Measurements from ENCODE around the gene CD300A. TPM values are rescaled to one million over a fixed set of nuclear protein-coding genes. Genes with fewer than 3 reads are reported as not detected.

CD300A gene
- total RNA-seq, 1 donor from 2014 or later, result 19.0 TPM

DNA sequence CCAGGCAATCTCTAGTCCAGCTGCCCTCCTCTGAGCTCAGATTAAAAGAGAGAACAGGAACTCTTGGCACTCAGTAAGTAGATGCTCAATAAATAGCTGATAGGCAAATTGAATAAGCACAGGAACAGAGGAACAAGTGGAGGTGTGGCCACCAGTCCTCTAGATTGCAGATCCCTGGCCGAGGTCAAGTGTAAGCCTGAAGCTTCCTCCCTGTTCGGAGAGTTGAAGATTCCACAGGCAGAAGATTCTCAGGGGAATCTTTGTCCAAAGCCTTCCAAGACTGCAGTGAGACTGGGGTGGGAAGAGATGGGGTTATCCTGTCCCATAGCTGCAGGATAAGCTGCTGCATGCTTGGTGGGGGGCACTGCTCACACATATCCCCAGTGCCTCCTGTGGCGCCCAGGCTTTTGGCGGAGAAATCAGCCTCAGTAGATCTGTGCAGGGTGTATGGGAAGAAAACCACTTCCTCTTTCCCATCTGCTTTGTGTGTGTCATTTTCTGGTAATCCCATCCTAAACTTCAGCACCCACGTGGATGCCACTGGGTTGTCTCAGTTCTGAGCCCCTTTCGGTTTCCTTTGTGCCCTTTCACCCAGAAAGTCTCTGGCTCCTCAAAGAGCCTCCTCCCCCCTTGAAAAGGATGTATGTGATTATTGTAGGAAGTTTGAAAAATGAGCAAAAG lies 12.1 kb downstream of the CD300A start:
- no peak for DNase-seq (ENCODE audit: low spot score)

DNA sequence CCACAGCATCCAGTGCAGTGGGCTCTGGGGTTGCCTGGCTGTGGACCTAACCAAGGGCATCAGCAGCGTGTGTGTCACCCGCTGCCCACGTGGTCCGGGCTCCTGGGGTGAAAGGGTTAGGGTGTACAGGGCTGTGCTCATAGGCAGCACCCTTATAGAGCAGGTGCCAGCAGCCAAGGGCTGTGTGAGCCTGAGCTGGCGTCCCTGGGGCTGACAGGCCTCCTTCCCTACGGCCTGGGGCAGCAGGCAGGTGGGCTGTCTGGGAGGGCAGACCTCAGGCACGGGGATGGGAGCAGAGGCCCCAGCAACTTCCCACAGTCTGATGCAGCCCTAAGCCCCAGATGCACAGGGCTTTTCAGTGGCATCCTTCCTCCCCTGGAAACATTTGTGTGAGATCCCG lies 13.9 kb downstream of the CD300A start:
- no peak for DNase-seq (ENCODE audit: low spot score)

DNA sequence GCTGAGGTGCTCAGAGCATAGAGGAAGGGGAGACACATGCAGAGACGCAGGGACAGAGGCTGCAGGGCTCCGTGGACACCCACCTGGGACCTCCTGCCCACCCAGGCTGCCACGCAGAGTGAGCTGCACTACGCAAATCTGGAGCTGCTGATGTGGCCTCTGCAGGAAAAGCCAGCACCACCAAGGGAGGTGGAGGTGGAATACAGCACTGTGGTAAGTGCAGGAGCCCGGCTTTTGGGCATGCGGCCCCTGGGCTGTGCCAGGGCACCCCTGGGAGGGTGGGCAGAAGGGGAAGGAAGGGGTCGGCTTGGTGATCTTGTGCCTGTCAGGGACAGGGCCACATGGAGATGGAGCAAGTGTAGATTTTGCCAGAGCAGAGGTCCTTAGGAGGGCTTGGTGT lies 15.2 kb downstream of the CD300A start:
- DNase-seq (ENCODE audit: low spot score), result no peak

- DNase-seq (ENCODE audit: low spot score), result peak; percentile 73
Measured at GRCh38 chr17:74484066-74484465, 17.6 kb downstream of the CD300A start.

DNA sequence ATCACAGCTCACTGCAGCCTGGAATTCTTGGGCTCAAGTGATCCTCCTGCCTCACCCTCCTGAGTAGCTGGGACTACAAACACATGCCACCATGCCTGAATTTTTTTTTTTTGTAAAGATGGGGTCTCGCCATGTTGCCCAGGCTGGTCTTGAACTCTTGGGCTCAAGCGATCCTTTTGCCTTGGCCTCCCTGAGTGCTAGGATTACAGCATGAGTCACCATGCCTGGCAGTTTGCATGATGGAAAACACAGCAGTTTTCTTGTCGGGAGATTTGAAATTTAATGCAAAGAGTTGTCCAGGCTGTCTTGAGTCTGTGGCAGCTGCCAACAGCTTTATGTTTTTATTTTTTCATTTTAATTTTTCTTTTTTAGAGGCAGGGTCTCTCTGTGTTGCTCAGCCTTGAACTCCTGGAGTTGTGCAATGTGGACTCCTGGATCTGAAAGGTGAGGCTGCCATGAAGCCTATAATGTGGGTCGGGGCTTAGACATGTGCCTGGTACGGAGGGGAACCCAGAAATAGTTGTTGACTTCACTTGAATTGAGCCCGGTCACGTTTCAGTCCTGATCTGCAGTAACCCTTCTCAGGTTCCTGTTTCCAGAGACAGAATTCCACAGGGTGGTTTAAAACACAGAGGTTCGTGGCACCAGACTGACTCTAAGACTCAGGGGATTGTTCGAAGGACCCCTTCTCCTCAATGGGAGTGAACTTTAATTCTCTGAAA lies 18.7 kb downstream of the CD300A start:
- DNase-seq (ENCODE audit: low spot score), result peak; percentile 22

- peak; percentile 67 for DNase-seq (ENCODE audit: low spot score)
Measured at GRCh38 chr17:74485841-74486240, 19.4 kb downstream of the CD300A start.

GRCh38 chr17:74488276-74488675 lies 21.8 kb downstream of the CD300A start:
- DNase-seq (ENCODE audit: low spot score), result peak; percentile 37

DNA sequence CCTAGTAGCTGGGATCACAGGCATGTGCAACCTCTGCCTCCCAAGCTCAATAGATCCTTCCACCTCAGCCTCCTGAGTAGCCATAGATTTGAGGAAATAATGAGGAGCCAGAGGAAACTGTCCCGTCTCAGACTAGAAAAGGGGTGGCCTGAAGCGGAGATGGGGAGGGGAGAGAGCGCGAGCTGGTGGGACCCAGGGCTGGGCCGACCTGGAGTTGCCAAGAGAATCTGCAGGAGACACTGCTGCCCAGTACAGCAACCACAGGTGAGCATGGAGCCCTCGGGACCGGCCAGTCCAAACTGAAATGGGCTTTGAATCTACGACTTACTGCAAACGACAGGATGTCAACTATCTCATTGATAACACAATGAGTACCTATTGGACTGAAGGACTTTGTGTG lies 24.3 kb downstream of the CD300A start:
- peak; percentile 69 for DNase-seq (ENCODE audit: low spot score)

DNA sequence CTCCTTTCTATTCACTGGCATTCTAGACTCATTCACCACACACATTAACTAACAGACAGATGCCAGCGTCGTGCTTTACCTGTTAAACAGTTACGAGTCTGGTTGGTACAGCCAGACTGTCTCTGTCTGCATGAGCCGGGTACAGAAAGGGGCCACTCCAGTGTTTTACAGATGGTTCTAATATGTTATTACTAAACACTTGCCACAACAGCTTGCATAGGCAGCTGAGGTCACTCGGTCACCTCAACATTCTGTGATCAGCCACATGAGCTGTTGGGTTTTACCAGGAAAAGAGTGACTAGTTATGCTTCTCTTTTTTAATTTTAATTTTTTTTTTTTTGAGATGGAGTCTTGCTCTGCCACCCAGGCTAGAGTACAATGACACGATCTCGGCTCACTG lies 25.2 kb downstream of the CD300A start:
- peak; percentile 18 for DNase-seq (ENCODE audit: low spot score)

DNA sequence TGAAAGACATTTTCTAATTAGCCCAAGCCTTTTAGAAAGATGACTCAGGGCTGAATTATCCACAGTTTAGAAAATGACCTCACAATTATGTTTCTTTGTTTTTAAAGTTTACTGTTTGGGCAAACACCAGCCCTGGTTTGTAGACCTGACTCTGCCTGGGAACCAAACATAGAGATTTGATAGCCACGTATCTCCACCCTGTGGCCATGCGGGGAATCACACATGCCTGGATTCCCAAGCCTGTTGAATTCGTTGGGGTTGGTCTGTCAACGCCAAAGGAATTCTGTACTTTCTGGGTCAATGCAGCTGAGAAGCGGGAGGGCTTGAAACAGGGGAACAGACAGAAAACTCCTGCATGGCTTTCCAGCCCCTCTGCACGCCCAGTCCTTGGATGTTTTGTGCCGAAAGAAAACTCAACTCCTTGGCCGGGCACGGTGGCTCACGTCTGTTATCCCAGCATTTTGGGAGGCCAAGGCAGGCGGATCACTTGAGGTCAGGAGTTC lies 26.9 kb downstream of the CD300A start:
- DNase-seq (ENCODE audit: low spot score), result peak; percentile 84

DNA sequence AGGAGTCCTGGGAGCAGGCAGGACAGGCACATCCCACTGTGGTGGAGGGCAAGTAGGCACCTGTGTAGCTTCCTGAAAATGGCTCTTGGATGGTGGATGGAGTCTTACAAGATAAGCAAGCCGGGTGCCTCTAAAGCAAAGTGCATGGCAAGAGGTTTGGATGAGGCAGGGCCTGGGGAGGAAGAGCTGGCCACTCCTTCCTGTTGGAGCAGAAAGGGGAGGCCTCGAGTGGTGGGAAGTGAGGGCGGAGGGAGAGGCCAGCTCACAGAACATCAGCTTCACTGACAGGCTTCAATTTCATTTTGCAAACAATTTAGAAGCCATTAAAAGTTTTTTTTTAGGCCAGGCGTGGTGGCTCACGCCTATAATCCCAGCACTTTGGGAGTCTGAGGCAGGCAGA lies 31.0 kb downstream of the CD300A start:
- peak; percentile 41 for DNase-seq (ENCODE audit: low spot score)

GRCh38 chr17:74499992-74500391 lies 33.6 kb downstream of the CD300A start:
- no peak for DNase-seq (ENCODE audit: low spot score)

DNA sequence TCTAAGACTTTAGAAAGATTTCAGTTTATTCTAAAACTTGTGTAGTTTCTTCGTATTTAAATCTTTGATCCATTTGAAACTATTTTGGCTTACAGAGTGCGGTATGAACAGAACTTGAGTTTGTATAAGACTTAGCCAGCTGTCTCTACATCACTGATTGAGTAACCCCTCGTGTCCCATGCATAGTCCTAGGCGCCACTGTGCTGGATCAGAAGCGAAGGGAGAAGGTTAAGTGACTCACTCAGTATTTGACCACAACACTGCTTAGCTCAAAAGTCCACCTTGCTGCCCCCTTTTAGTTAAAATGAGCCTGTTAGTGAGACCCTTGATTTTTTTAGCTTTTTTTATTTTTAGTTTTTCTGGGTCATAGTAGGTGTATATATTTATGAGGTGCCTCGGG lies 36.4 kb downstream of the CD300A start:
- no peak for DNase-seq (ENCODE audit: low spot score)

DNA sequence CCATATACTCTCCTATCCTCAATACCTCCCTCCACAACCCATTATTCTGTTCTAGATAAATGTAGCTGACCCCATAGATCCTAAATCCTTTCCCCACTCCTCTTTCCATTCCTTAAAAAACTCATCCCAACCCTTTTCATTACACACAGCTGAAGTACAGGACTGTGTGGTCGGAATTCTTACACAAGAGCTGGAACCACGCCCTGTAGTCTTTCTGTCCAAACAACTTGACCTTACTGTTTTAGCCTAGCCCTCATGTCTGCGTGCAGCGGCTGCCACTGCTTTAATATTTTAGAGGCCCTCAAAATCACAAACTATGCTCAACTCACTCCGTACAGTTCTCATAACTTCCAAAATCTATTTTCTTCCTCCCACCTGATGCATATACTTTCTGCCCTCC lies 37.5 kb downstream of the CD300A start:
- peak; percentile 16 for DNase-seq (ENCODE audit: low spot score)

DNA sequence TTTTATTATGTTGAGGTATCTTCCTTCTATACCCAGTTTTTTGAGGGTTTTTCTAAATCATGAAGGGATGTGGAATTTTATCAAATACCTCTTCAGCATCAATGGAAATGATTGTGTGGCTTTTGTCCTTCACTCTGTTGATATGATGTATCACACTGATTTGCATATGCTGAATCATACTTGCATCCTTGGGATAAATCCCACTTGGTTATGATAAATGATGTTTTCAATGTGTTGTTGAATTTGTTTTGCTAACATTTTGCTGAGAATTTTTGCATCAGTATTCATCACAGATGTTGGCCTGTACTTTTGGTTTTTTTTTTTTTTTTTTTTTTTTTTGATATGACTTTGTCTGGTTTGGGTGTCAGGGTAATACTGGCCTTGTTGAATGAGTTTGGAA lies 41.7 kb downstream of the CD300A start:
- no peak for DNase-seq (ENCODE audit: low spot score)

- peak; percentile 12 for DNase-seq (ENCODE audit: low spot score)
Measured at GRCh38 chr17:74512036-74512435, 45.6 kb downstream of the CD300A start.

GRCh38 chr17:74512624-74513091 lies 46.2 kb downstream of the CD300A start:
- DNase-seq (ENCODE audit: low spot score), result peak; percentile 51

GRCh38 chr17:74513987-74514631 lies 47.7 kb downstream of the CD300A start:
- no peak for DNase-seq (ENCODE audit: low spot score)

DNA sequence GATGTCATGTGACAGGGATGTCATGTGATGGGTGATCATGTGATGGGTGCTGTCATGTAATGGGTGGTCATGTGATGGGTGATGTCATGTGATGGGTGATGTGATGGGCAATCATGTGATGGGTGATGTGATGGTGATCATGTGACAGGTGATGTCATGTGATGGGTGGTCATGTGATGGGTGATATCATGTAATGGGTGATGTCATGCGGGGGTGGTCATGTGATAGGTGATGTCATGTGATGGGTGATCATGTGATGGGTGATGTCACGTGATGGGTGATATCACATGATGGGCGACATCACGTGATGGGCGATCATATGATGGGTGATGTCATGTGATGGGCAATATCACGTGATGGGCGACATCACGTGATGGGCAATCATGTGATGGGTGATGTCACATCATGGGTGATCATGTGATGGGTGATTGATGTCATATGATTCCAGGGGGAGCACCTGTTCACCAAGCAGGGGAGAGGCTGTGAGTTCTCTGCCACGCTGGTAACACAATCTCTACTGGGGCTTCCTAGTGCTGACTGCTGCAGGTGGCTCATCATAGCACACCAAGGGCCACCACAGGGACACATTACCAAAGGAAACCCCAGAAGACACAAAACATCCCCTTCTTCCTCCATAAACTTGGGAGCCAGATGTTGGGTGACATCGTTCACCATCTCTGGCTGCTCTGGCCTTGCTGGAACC lies 48.3 kb downstream of the CD300A start:
- DNase-seq (ENCODE audit: low spot score), result peak; percentile 59

GRCh38 chr17:74515941-74516340 lies 49.5 kb downstream of the CD300A start:
- DNase-seq (ENCODE audit: low spot score), result peak; percentile 35

- DNase-seq (ENCODE audit: low spot score), result peak; percentile 43
Measured at GRCh38 chr17:74516561-74517328, 50.3 kb downstream of the CD300A start.

Measured in mesenteric fat pad (tissue), 1 donor.